Measurements from ENCODE around the gene MEI1.

MEI1 gene

GRCh38 chr22:41742918-41743317, 43.6 kb downstream of the MEI1 start:
- TF ChIP-seq CTCF (IDR thresholded peaks at IDR 0.05; ENCODE audit: low read depth, low read length, missing control alignments) = peak; percentile 4
- no peak overlapping the region for H3K4me3 ChIP-seq (ENCODE audit: low read depth, low read length)
- DNase-seq (ENCODE audit: low read depth) = no peak

DNA sequence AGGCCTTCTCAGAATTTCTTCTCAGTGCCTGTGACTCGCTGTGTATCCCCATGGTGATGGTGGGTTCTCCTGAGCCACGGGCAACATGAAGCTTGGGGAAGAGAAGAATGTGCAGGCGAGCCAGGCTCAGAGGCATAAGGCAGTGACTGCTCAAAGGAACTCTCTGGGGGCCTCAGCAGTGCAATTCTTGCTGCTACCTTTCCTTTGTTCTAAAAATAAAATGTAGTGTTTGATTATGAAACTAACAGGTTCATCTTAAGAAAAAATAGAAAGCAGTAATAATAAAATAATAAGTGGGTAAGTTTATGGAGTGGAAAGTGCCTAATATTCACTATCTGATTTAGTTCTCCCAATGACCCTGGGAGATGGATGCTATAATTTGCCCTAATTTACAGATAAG, 46.7 kb downstream of the MEI1 start:
- no peak overlapping the region for H3K4me3 ChIP-seq (ENCODE audit: low read depth, low read length)
- TF ChIP-seq CTCF (IDR thresholded peaks at IDR 0.05; ENCODE audit: low read depth, low read length, missing control alignments) = no peak

DNA sequence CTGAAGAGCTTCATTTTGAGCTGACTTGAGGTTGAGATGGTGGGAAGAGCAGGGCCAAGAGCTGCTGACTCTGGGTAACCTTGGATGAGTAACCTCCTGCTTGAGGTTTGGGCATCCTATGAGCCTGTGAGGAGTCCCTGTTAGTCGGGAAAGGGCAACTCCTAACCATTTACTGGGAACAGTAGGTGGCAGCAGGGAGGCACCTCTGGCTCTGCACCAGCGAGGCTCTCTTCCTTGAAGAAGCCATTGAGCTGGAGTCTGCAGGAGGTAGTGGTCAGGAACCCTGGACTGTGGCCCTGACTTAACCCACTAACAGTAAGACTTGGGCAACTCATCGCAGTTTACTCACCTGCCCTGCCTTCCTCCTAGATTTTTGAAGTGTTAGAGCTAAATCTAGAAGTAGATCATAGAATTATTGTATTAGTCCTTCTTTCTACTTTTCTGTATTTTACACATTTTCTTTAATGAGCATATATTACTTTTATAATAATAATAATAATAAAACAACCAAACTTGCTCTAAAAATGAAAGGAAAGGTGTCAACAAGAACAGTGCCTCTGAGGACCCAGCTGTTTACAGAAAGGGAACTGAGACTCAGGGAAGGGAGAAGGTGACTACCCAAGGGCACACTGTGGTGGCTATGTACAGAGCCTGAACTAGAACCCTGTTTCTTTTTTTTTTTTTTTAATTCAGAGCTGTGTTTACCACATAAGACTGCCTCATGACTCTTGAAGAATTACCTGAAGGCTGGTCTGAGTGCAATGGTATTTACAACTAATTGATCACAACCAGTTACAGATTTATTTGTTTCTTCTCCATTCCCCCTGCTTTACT, 47.5 kb downstream of the MEI1 start:
- peak; percentile 84 for TF ChIP-seq CTCF (IDR thresholded peaks at IDR 0.05; ENCODE audit: low read depth, low read length, missing control alignments)
- H3K4me3 ChIP-seq (ENCODE audit: low read depth, low read length) = no peak overlapping the region
- DNase-seq (ENCODE audit: low read depth) = peak; percentile 79

More for the DNA sequence above, 46.7 kb downstream of the MEI1 start:
- DNase-seq (ENCODE audit: low read depth) = no peak

- peak overlapping the region; percentile 47 for H3K4me3 ChIP-seq (ENCODE audit: low read depth, low read length)
- TF ChIP-seq CTCF (IDR thresholded peaks at IDR 0.05; ENCODE audit: low read depth, low read length, missing control alignments) = no peak
- DNase-seq (ENCODE audit: low read depth) = peak; percentile 68
Observed at GRCh38 chr22:41752011-41752970, 53.0 kb downstream of the MEI1 start.

- H3K4me3 ChIP-seq (ENCODE audit: low read depth, low read length) = no peak overlapping the region
- no peak for TF ChIP-seq CTCF (IDR thresholded peaks at IDR 0.05; ENCODE audit: low read depth, low read length, missing control alignments)
- DNase-seq (ENCODE audit: low read depth) = no peak
Observed at GRCh38 chr22:41753984-41754383, 54.7 kb downstream of the MEI1 start.

DNA sequence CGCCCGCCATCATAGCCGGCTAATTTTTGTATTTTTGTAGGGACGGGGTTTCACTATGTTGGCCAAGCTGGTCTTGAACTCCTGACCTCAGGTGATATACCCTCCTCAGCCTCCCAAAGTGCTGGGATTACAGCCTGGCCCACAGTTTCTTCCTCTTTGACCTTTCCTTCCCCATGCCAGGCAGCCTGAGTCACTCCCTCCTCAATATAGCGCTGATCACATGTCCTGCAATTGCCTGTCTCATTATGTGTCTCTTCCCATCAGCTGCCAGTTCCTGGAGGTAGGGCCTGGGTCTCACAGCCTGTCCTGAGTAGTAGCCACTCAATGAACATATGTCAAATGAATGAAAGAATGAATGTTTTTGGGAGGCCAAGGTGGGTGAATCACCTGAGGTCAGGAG, 58.2 kb downstream of the MEI1 start:
- TF ChIP-seq CTCF (IDR thresholded peaks at IDR 0.05; ENCODE audit: low read depth, low read length, missing control alignments) = no peak
- no peak for DNase-seq (ENCODE audit: low read depth)
- H3K4me3 ChIP-seq (ENCODE audit: low read depth, low read length) = no peak overlapping the region

Measured in GM12864 (cell line).